OCI-M1 (cell line): Measurements from ENCODE around the gene ERC2.

ENCODE experiments used
- DNase-seq: peaks from one replicate; lab custom pipeline; 2025; lab: John Stamatoyannopoulos, UW

Gene ERC2

DNA sequence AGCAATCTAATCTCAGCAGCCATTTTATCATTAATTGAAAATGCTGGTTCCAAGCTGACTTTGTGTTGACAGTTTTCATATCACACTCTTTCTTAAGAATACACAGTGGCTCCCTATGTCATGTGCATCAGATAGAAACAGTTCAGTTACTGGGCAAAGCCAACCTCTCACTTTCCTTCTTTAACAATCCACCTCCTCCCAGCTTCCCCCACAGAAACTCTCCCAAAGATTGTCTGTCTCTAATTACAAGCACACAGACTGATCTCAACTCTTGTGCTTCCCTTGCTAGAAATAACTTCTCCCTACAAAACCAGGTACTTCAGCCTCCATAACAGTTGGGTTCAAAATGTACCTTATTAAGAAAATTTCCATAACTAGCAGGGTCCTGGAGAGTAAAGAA lies 752.2 kb downstream of the ERC2 start:
- DNase-seq, result no peak

DNA sequence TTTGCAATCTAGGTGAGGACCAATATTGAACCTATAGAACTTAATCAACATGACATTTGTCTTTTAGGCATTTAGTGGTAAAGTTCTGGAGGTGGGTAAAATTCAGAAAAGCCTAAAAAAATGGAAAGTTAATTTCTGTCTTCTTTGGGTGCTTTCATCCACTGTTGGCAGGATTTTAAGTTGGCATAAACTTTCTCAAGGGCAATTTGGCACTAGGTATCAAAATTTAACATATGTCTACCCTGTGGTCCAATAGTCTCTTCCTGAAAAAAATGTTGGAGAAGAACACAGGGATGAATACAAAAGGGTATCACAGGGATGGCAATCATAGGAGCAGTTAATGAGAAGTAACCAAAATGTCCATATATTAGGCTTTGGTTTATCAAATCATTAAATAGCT lies 754.2 kb downstream of the ERC2 start:
- DNase-seq, result no peak

GRCh38 chr3:55711646-55712045 lies 756.6 kb downstream of the ERC2 start:
- DNase-seq, result no peak

- no peak for DNase-seq
Observed at GRCh38 chr3:55709411-55710012, 758.8 kb downstream of the ERC2 start.

GRCh38 chr3:55708921-55709320 lies 759.3 kb downstream of the ERC2 start:
- no peak for DNase-seq

GRCh38 chr3:55708242-55708641 lies 760.0 kb downstream of the ERC2 start:
- DNase-seq, result no peak

DNA sequence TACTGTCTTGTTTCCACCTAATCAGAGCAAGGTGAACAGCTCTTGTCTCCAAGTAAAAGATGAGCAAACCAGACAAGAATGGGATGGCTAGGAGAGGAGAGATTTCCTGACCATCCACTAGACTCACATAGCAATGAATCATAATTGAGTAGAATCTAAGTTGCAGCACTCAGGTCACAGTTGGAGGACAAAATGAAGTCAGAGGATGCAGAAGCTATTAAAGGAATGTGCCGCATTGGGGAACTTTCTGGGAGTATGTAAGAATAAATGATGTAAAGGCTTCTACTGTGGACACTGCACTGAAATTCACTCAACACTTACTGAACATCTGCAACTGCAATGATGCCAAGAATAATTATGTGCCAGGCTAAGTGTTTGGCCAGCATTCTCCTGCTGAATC lies 763.7 kb downstream of the ERC2 start:
- DNase-seq, result no peak

DNA sequence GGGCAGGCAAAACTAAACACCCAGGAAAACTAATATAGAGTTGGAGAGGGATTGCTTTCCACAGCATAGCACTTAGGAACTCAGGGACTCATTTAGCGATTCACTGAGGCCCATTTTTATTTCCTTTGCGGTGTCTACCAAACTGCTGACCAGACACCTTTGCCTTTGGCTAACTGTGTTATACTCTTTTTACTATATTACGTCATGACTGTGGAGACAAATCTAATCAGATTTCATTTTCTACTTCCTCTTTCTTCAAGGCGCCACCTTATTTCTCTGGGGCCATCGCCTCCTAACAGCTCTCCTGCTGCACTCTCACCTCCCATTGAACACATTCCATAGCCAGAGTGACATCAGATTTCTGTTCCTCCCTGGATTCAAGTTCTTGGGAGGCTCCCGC lies 765.4 kb downstream of the ERC2 start:
- peak; percentile 19 for DNase-seq

- no peak for DNase-seq
Observed at GRCh38 chr3:55701997-55702396, 766.3 kb downstream of the ERC2 start.

- no peak for DNase-seq
Observed at GRCh38 chr3:55698831-55699230, 769.4 kb downstream of the ERC2 start.

GRCh38 chr3:55697177-55697865 lies 770.9 kb downstream of the ERC2 start:
- no peak for DNase-seq

DNA sequence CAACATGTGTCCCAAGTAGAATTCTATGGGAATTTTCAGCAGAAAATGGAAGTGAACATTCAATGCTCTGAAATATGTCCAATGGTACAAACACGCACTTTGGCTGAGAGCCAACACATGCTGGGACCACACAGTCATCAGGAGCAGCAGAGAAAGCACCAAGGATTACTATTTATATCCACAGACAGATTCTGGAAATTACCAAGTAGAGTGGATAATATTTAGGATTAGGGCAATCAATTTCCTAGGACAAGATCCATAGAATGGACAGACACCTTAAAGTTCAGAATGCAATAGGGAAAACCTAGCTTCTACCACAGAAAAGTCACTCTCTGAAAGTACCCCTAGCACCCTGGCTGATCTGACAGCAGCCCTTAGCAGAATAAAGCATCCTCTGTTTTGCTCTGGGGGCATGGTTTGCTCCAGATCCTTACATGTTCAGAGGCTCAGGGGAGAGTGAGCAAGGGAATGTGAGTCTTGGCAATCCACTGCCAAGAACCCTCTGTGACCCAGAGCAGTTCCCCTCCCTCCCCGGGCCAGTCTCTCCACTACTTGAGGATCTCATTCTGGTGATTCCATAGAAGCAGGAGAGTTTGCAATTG lies 775.2 kb downstream of the ERC2 start:
- no peak for DNase-seq

DNA sequence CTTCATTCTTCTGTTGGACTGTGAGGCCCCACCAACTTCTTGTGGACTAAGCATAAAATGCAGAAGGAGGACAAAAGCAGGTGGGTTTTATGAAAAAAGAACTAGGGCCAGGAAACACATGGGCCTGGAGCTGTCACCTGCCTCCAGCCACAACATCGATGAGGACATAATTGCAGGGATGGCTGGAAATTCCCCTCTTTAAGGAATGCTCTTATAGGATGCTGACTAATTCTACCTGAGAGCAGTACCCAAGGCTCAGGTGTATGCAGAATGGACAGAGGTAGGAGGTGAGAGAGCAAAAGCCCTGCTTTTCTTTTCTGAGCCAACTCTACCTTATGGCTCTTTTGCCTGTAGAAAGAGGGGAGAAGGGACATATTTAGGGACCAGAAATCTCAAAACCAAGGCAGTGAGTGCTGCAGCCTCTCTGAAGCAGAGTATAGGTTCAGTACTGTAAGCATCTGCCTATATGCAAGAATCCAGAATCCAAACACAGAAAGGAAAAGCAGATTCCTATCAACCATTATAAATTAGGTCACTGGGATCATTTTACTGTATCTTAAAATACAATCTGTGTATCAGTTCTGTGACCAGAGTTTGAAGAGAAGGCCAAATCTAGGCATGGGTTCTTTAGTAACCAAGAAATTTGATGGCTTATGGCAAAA lies 775.8 kb downstream of the ERC2 start:
- no peak for DNase-seq

- DNase-seq, result no peak
Observed at GRCh38 chr3:55691141-55691540, 777.1 kb downstream of the ERC2 start.

GRCh38 chr3:55690726-55691125 lies 777.5 kb downstream of the ERC2 start:
- DNase-seq, result no peak

DNA sequence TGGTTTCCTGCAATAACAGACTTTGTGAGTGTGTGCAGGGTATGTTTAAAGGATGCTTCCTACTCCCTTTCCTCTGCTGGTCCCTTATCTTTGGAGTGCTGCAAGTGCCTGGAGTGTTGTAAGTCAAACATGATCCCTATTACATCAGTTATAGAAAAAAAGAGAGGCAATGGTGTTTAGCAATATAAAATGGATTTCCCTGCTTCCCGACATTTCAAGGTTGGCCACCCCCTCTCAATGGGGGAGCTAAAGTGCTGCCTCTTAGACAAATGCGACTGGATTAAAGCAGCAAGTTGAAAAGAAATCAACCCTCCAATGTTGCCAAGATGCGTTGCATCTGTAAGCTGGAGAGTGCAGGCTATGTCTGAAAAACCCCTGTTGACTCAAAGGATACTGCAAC lies 778.1 kb downstream of the ERC2 start:
- DNase-seq, result no peak

DNA sequence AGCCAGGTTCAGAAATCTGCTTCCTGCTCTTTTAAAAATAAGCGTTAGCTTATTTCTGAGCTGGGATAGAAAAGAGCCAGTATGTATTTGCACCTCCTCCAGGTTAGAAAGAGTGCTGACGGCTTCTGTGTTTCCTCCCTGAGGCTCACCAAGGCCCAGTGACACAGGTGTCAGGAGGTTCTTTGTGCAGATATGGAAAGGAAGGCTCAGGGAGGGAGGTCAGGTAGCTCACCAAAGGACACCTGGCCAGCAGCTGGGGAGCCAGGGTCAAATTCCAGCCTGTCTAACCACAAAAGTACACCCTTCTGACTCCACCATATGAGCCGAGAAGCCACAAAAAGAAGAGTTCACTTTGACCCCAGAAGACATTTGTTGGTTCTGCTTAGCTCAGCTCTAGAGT lies 780.1 kb downstream of the ERC2 start:
- DNase-seq, result no peak

DNA sequence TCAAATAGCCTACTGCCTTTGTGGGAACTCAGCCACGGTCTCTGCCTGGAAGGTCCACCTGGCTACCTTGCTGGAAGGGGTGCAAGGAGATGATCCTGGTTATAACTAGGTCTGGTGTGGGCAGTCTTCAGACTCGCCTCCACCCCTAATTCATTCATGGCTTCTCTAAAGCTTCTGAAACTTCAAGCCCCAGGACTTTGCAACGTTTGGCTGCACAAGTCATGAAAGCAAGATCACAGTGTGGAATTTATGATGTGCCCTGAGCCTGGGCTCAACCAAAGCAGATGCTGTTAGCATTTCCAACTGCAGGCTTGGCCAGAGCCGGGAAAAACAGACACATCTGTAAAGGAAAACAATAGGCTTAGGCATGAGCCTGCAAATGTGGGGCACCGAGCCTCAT lies 780.7 kb downstream of the ERC2 start:
- no peak for DNase-seq

- no peak for DNase-seq
Observed at GRCh38 chr3:55686426-55687254, 781.6 kb downstream of the ERC2 start.

- DNase-seq, result no peak
Observed at GRCh38 chr3:55683666-55684270, 784.5 kb downstream of the ERC2 start.

GRCh38 chr3:55682461-55682860 lies 785.8 kb downstream of the ERC2 start:
- no peak for DNase-seq
